HG02981 (cell line): ENCODE data around the gene XRCC5.

ENCODE experiments used
- ATAC-seq: cut with Tn5 transposase; IDR thresholded peaks from one replicate; pipeline ENCODE4 v1.9.1; 2021; ENCODE audit warnings: mild to moderate bottlenecking, moderate library complexity; ENCODE audit not compliant: unreplicated experiment

The XRCC5 gene

DNA sequence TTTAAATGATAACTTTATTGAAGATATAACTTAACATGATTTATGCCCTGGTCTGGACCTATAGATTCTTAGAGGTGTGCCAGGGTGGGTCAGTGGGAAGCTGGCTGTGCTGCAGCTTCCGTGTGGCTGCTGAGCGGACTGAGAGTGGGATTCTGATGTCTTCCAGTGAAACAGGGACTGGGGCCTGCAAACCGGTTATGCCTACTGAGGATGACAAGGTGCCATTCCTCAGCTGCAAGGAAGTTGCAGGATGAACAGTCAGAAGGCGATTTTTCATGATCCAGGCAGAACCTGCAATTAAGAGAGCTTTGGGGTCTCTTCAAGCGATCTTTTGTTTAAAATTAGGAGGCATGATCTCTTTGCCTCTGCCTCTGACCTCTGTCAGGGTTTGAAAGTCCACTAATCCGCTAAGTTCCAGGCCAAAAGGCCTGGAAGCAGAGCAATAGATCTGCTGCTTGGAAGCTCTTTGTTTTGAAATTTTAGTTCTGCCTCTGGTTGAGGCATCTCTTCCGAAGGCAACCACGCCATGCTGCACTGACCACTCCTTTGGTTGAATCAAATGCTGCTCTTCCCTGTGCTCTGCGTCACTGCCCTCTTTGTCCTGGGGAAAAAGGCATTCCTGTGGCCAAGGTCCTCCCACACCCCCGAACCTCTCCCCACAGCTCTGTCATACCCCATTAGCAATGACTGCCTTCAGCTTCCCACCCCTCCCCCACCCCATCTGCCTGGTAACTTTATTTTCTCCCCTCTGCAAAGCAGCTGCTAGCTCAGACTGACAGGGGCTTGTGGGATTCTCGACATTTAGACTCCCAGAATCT, 25.5 kb upstream of the XRCC5 start:
- no peak for ATAC-seq

- no peak for ATAC-seq
These were observed 24.6 kb upstream of the XRCC5 start for GRCh38 chr2:216084547-216084946.

- ATAC-seq, result no peak
These were observed 22.8 kb upstream of the XRCC5 start for GRCh38 chr2:216086207-216086893.

DNA sequence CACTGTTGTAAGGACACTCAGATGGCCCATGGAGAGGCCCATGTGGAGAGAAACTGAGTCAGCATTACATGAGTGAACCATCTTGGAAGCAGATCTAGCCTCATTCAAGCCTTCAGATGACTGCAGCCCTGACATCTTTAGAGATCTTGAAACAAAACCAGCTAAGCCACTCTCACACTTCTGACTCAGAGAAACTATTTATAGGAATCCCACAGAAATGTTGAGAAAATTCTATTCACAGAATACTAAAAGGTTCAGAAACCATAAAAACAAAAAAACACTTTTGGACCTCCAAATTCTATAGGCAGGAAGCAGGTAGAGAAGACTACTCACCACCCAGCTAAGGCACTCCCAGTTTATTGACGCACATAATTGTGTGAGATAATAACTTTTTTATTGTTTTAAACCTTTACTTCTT, 18.8 kb upstream of the XRCC5 start:
- no peak for ATAC-seq

GRCh38 chr2:216092646-216093045, 16.5 kb upstream of the XRCC5 start:
- no peak for ATAC-seq

- ATAC-seq, result no peak
These were observed 14.4 kb upstream of the XRCC5 start for GRCh38 chr2:216094701-216095100.

GRCh38 chr2:216098421-216099334, 10.5 kb upstream of the XRCC5 start:
- ATAC-seq, result no peak

DNA sequence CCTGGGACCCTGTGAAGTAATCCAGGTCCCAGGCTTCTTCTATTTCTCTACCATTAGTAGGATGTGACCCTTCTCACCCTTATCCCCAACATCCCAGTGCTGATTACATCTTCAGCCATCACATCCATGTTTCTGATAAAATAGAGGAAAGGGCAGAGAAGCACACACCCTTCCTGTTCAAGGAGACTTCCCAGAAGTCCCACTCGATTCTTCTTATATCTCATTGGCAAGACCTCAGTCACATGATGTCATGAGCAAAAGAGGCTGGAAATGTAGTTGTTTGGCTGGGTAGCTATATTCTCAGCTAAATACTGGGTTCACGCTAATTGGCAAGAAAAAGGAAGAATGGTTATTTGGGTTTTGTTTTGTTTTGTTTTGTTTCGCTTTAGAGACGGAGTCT, 8.0 kb upstream of the XRCC5 start:
- no peak for ATAC-seq

DNA sequence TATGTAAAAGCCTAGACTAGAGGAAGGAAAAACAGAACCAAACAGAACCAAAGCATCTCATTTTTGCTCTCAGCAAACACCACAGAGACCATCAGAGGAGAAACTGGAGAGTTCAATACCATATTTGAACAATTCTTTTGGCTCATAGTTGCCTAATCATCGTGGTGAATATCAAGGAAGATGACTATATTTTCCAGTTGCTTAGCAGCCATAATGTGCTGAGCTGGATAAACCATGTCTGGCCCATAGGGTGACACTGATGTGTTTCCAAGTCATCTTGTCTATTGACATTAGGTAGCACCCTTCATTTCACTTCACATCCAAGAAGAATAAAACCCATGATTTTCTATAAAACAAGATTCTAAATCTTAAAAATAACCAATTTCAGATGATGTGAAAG, 5.9 kb upstream of the XRCC5 start:
- no peak for ATAC-seq

GRCh38 chr2:216104691-216105090, 4.5 kb upstream of the XRCC5 start:
- no peak for ATAC-seq

DNA sequence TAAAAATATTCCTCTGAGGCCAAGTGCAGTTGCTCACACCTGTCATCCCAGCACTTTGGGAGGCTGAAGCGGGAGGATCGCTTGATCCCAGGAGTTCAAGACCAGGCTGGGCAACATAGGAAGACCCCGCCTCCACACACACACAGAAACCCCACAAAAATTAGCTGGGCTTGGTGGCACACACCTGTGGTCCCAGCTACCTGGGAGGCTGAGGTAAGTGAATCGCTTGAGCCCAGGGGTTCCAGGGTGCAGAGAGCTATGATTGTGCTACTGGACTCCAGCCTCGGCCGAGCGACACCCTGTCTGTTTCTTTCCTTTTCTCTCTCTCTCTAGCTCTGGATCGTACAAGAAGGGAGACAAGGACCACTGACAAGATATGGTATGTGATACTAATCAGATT, 1.8 kb upstream of the XRCC5 start:
- ATAC-seq, result no peak

DNA sequence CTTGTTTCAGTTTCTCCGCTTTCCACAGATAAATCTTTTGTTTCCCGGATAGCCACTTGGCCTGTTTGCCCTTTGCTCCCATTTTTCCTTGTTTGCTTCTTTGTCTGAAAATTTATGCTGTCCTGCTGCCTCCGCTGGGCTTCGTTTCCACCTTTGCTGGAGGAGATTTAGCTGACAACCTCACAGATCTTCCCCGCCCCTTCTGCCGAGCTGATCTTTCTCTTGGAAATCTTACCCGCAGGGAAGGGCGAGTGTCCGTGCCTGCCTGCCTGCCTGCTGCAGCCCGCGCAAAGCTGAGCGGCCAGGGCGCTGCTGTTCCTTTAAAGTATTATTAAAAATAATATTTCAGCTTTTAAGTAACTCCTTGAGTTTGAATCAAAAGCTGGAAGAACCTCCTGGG, 1.4 kb upstream of the XRCC5 start:
- no peak for ATAC-seq

DNA sequence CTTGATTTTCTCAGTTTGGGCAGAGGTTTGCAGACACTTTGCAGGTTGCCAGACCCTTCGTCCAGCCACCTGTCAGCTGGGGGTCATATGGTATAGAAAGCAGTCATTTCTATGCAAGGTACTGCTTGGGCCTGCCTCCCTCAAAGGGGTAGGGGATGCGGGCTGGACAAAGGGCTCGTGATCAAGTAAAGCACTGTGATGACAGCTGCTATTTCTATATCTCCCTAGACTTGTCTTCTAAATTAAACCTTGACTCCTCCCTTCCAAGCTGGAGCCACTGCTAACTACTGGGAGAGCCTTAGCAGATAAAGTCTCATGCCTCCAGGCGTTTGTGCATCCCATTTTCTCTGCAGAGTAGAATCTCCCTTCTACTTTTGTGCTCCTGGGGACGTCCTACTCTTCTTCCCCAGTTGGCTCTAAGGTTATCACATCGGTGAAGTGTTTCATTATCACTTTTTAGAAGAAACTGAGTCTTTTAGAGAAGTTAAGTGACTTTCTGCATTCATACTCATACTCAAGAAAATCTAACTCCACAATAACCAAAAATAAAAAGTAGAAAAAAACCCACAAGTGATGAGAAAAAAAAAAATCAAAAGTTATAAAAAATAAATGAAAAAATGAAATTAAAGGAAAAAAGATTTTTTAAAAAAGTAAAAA, 710 bp upstream of the XRCC5 start:
- ATAC-seq, result no peak

DNA sequence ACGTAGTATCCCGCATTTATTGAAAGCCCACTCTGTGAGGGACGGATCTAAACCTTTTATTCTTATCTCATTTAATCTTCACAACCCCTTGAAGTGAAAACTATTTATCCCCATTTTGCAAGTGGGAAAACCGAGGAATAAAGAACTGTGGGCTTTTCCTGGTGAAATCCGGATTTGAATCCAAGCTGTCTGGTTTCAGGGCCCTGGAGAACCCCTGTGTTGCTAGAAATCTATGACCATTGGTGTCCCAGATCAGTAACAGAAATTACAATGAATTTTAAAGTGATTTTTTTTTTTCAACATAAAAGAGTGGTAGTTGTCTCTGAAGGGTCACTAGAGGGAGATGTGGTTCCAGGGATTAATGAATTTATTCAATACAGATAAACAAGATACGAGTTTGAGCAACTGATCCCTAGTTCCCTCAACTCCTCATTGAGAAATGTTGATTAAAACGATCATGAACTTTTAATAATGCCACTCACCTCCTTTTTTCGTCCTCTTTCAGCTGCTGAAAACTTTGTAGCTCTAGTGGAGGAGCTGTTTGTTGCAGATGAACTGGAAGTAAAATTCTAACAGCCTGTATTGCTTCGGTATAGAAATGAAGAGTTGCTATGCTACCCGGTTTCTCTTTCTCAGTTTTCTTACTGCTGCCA, 940 bp downstream of the XRCC5 start:
- ATAC-seq, result peak; percentile 17

DNA sequence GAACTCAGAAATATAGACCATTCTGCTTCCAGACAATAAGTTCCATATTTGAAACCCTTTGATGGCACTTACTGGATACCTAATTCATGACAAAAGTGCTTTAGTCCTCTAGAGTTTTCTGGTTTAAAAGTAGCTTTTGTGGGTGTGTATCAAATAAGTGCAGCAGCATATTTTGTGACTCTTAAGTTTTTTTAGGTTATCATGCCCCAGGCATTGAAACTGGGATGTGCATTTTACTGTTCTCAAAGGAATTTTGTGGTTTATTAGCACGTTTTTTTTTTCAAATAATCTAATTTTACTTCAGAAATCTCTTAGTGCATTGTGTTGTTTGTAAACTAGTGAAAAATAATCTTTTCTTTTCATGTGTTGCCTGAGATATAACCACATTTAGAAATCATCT, 1.5 kb downstream of the XRCC5 start:
- no peak for ATAC-seq

- no peak for ATAC-seq
These were observed 2.0 kb downstream of the XRCC5 start for GRCh38 chr2:216111122-216111521.

- no peak for ATAC-seq
These were observed 3.8 kb downstream of the XRCC5 start for GRCh38 chr2:216112926-216113325.

DNA sequence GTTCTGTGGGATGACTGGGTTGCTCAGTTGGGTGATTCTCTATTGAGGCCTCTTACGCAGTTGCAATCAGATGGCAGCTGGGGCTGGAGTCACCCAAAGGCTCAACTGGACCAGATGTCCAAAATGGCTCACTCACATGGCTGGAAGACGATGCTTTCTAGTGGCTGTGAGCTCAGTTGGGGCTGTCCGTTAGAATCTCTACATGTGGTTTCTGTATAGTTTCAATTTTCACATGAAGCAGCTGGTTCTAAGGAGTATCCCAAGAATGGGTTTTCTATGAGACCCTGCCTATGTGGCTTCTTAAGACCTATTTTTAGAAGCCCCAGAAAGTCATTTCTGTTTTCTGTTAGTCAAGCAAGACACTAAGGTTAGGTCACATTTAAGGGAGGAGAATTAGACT, 4.4 kb downstream of the XRCC5 start:
- ATAC-seq, result peak; percentile 76

GRCh38 chr2:216114382-216114713, 5.2 kb downstream of the XRCC5 start:
- ATAC-seq, result no peak

DNA sequence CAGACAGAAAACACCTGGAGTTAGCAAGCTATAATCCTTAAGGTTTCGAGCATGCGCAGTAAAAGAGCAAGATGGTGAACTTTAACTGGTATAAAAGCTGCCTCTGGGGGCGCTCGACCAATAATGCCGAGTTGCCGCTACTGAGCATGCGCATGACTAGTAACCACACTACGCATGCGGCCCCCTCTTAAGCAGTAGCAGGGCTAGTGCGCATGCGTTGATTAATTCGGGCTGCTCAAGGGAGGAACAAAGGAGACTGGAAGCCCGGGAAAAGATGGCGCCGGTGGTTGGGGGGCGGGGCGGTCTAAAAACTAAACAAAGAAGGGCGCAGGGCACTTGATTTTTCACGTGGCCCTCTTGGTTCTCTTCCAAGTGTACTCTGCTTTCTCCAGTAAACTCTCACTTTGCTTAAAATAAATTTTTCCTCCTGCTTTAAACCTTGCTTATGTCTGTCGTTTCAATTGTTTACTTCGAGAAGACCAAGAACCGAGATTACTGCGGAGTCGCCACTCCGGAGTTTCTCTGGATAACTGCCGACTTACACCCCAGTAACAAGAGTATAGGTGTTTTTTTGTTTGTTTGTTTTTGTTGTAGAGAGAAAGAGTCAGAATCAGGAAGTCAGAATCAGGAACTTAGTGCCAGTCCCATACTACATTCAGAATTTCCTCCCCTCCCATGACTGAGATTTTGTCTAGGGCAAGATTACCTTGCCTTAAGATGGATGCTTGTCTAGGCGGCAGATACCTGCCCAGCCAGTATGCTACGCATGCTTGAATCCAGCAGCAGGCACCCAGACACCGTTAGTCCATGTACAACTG, 5.8 kb downstream of the XRCC5 start:
- ATAC-seq, result peak; percentile 38
